HepG2 (cell line): Measurements from ENCODE around the gene RASSF7. TPM values are rescaled to one million over a fixed set of nuclear protein-coding genes. Genes with fewer than 3 reads are reported as not detected.

Experiments
- BHLHE40 ChIP-seq: IDR thresholded peaks from 2 replicates; pipeline ENCODE4 v1.6.1; 2011; ENCODE audit warnings: low read length, improper control_type of control experiment
- DNMT3B ChIP-seq: conservative IDR thresholded peaks from 2 replicates; pipeline ENCODE4 v1.6.1; 2016; ENCODE audit warnings: missing biosample characterization, control low read depth
- EHMT2 ChIP-seq: fragments of 200-600 bp; sonication (generic); IDR thresholded peaks from 2 replicates; pipeline ENCODE4 v1.7.0; 2017; ENCODE audit warnings: antibody characterized with exemption, low read depth, low read length, borderline replicate concordance
- GTF3A ChIP-seq: sonication (generic); formaldehyde crosslinking; conservative IDR thresholded peaks from 2 replicates; pipeline ENCODE4 v1.4.0; 2020; ENCODE audit warnings: mild to moderate bottlenecking, missing genetic modification reagents
- HNRNPH1 ChIP-seq: fragments of 200-400 bp; formaldehyde crosslinking; optimal IDR thresholded peaks from 2 replicates; pipeline ENCODE3; 2017; ENCODE audit warnings: mild to moderate bottlenecking, low read depth, low read length
- IKZF1 ChIP-seq: fragments of 450-650 bp; IDR thresholded peaks from 2 replicates; pipeline ENCODE4 v1.7.1; 2016
- KLF15 ChIP-seq: sonication (generic); formaldehyde crosslinking; IDR thresholded peaks from 2 replicates; pipeline ENCODE4 v1.8.1; 2023; ENCODE audit warnings: borderline replicate concordance, mild to moderate bottlenecking, inconsistent platforms, missing genetic modification reagents, mixed read lengths
- NR2F1 ChIP-seq, 2 experiments: fragments of 450-650 bp in 1 of 2; formaldehyde crosslinking in 1 of 2; IDR thresholded peaks; 2 replicates each; pipeline versions ENCODE4 v1.5.0 to v1.6.1; 2016 to 2020; ENCODE audit warnings: mild to moderate bottlenecking in 1 of 2, missing compliant biosample characterization in 1 of 2, missing genetic modification reagents in 1 of 2, moderate library complexity in 1 of 2
- RAD21 ChIP-seq: fragments of 450-650 bp; formaldehyde crosslinking; IDR thresholded peaks from 2 replicates; pipeline ENCODE4 v1.5.0; 2020; ENCODE audit warnings: mild to moderate bottlenecking
- RARA ChIP-seq: IDR thresholded peaks from 2 replicates; pipeline ENCODE4 v1.6.1; 2016; ENCODE audit warnings: missing genetic modification reagents, missing compliant biosample characterization
- TBX2 ChIP-seq: sonication (generic); formaldehyde crosslinking; IDR thresholded peaks from 2 replicates; pipeline ENCODE4 v1.5.0; 2020; ENCODE audit warnings: missing genetic modification reagents, mild to moderate bottlenecking, borderline replicate concordance
- TFAP4 ChIP-seq: sonication (generic); IDR thresholded peaks from 2 replicates; pipeline ENCODE4 v1.6.1; 2016; ENCODE audit warnings: low read depth, borderline replicate concordance
- ZNF225 ChIP-seq: sonication (generic); formaldehyde crosslinking; IDR thresholded peaks from 2 replicates; pipeline ENCODE4 v1.4.0; 2020; ENCODE audit warnings: mild to moderate bottlenecking, missing genetic modification reagents
- ZNF280D ChIP-seq: sonication (generic); formaldehyde crosslinking; IDR thresholded peaks from 2 replicates; pipeline ENCODE4 v1.5.1; 2020; ENCODE audit warnings: mild to moderate bottlenecking, missing genetic modification reagents
- ZNF687 ChIP-seq: sonication (generic); formaldehyde crosslinking; IDR thresholded peaks from 2 replicates; pipeline ENCODE4 v1.5.1; 2020; ENCODE audit warnings: mild to moderate bottlenecking, missing genetic modification reagents, moderate library complexity
- ZNF740 ChIP-seq: sonication (generic); formaldehyde crosslinking; IDR thresholded peaks from 2 replicates; pipeline ENCODE4 v1.4.0; 2020; ENCODE audit warnings: missing genetic modification reagents
- ZNF878 ChIP-seq: sonication (generic); formaldehyde crosslinking; IDR thresholded peaks from 2 replicates; pipeline ENCODE4 v1.8.1; 2023; ENCODE audit warnings: mild to moderate bottlenecking, missing genetic modification reagents, moderate library complexity
- ZUFSP ChIP-seq: sonication (generic); formaldehyde crosslinking; IDR thresholded peaks from 2 replicates; pipeline ENCODE4 v1.9.0; 2021; ENCODE audit warnings: missing genetic modification reagents, mild to moderate bottlenecking, borderline replicate concordance
- polyA plus RNA-seq, 8 experiments: library from polyadenylated mRNA; depleted of rRNA in 3 of 8; stranded (reverse) in 7 of 8; unstranded in 1 of 8; fragments of >200 nt; fragmentation: Illumina TruSeq in 4 of 8; extraction: Trizol in 4 of 8; gene quantifications; 2 replicates each; pipeline versions ENCODE4 v1.2.1 to v1.2.3, GENCODE V29; 2011 to 2016; ENCODE audit warnings: low read depth in 4 of 8, missing spikeins in 1 of 8, mixed read lengths in 1 of 8; ENCODE audit not compliant: insufficient read depth in 1 of 8
- total RNA-seq, 5 experiments: library from RNA; depleted of rRNA; stranded (reverse); fragments of >200 nt; fragmentation: Illumina TruSeq; extraction: Trizol; gene quantifications; 2 replicates each; pipeline ENCODE4 v1.2.3, GENCODE V29; 2016; ENCODE audit warnings: low read depth in 1 of 5

Gene RASSF7
- total and polyA plus RNA-seq, 2 of the 13 experiments (the other 11 are each of a cell fraction or from before 2014, with no cell fraction given), result 20.2 to 28.6 TPM

GRCh38 chr11:578276-579035, 17.7 kb downstream of the RASSF7 start (continued):
- TF ChIP-seq ZNF687 (CRISPR knock-in tag) (peak; percentile 54), TFAP4 (peak; percentile 39; the same call in 1 of the 2 replicates), ZNF280D (CRISPR knock-in tag) (no peak), NR2F1 (CRISPR knock-in tag; IDR thresholded peaks at IDR 0.05) (no peak), ZNF225 (peak; percentile 43; the same call in 1 of the 2 replicates), RAD21 (CRISPR knock-in tag) (no peak), HNRNPH1 (no peak), ZUFSP (CRISPR knock-in tag) (no peak), DNMT3B (CRISPR knock-in tag) (no peak), GTF3A (no peak), IKZF1 (no peak), TBX2 (peak; percentile 18; the same call in 1 of the 2 replicates), EHMT2 (no peak), KLF15 (CRISPR knock-in tag) (no peak), RARA (CRISPR knock-in tag) (no peak), ZNF878 (CRISPR knock-in tag) (no peak), ZNF740 (CRISPR knock-in tag) (no peak), BHLHE40 (no peak)
